Activated CD4-positive, alpha-beta T cell treated with anti-CD3 and anti-CD28 coated beads, Interleukin-2, Interleukin-4, amounts not matched to agents 100 ng/mL and 50 ng/mL, durations not matched to agents 16 hours and 8 hours (primary cell): ENCODE measurements around the gene CADPS.

ENCODE experiments used
- DNase-seq: peaks from one replicate; pipeline ENCODE4 v3.0.0-alpha.2; 2020; ENCODE audit warnings: low spot score

The CADPS gene

DNA sequence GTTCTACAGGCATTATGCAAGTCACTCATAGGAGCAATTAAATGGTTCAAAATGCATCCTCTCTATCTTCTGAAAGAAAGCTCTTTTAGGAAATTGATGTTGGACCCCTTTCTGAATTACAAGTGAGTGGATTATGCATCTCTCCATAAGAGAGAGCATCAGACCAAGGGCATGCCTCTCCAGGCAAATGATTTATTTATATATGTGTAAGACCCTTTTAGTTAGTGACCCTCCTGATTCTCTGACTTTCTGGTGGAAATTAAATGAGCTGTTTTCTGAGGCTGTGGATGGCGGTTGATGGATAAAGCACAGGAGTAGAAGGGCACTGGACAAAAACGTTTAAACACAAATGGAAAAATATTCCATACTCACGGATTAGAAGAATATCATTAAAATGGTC lies 62.6 kb downstream of the CADPS start:
- DNase-seq = no peak

GRCh38 chr3:62811119-62811518 lies 64.1 kb downstream of the CADPS start:
- DNase-seq = no peak

DNA sequence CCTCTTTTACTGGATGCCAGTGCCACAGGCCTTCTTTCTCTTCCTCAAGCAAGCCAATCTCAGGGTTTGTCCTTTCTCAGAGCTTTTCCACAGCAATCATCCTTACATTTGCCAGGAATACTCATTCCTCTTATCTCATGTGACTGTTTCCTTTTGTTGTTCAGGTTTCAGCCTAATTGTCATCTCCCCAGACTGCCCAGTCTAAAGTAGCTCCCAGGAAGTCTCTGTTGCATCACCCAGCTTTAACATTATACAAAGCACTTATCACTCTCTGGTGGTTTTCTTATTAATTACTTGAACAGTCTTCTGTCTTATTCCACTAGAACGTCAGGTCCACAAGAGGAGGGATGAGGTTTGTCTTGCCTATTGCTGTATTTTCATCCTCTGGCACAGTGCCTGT lies 65.8 kb downstream of the CADPS start:
- no peak for DNase-seq

DNA sequence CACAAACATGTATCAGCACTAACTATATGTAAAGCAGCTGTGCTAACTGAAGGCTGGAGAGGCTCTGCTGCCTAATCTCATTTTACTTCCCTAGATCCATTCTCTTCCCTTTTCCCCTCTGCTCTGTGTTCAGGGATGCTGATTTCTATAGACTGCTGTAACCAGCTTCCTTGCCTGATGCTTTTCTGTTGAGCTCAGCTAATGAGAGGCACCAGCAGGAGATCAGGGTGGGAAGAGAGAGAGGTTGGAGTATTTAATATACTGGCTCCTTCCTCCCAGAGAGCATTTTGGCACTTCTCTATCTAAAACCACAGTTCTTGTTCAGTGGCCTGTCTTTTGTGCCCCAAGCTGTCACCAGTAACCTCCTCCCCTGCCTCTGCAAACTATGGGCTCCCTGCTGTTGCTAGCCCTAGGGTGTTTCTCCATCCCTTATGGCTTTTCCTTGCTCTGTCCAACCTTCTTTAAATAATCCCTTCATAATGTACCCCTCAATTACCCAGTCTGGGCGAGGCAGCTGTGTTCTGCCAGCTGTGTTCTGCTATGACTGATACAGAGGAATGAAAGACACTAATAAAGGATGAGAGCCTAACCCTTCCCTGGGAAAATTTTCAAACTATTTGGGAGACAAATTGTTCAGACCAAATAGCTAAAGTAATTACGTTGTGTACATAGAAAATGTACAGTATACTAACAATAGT lies 69.5 kb downstream of the CADPS start:
- no peak for DNase-seq

DNA sequence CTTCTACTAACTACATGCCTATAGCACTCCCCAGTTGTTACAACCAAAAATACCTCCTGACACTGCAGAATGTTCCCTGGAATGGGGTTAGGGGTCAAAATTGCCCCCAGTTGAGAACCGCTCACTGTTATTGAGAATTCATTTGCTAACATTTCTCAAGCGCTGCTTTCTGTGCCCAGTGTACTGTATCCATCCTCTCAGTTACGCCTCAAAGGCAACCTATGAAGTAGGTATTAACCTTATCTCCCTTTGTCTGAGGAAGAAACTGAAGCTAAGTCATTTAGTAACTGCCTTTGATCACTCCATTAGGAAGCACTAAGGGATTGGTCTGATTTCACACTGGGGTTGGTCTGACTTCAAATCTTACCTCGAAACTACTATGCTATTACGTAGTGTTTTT lies 70.1 kb downstream of the CADPS start:
- DNase-seq = no peak

DNA sequence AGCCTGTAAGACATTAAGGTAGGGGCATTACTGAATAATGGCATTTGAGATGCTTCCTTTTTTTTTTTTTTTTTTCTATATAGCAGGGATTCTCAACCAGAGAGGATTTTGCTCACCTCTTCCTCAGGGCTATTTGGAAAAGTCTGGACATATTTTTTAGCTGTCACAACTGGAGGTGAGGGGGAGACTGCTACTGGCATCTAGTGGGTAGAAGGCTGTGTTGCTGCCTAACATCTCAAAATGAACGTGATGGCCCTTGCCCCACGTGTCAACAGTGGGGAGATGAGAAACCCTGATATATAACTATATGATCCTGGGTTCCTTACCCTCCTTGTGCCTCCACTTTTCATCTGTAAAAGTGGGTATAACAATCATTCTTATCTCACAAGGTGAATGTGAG lies 71.9 kb downstream of the CADPS start:
- DNase-seq = no peak

GRCh38 chr3:62798000-62798399 lies 77.2 kb downstream of the CADPS start:
- no peak for DNase-seq

GRCh38 chr3:62797132-62797531 lies 78.1 kb downstream of the CADPS start:
- no peak for DNase-seq

- no peak for DNase-seq
These were observed 79.1 kb downstream of the CADPS start for GRCh38 chr3:62795978-62796657.

DNA sequence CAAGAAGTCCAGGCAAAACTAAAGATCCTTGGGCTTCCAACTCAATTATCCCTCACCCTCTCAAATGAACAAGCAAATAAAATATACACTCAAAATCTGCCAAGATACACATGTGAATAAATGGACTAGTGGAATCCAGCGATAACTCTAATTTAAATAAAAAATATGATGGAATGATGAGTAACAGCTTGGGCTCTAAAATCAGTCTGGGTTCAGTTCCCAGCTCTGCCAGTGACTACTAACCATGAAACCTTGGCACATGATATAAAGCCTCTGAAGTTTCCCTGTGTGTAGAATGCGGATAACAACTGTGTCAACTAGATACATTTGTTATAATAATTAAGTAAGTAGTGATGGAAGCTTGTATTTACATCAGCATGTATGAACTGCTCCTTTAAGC lies 81.3 kb downstream of the CADPS start:
- DNase-seq = no peak

DNA sequence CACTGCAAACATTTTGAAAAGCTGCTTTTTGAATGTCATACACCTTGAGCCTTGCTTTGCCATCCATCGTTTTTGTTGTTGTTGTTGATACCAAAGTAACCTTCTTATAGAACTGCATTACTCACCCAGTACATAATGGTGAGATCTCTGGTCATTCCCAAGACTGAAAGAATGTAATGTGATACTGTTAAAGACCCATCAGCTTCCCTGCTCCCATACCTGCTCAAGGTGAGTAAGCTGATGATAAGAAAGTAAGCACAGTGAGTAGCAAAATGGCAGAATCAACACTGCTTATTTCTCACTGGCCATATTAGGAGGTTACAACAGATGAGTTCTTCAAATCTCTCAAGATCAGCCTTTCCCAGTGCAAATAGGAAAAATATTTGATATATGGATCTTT lies 89.8 kb downstream of the CADPS start:
- DNase-seq = no peak

GRCh38 chr3:62781121-62781520 lies 94.1 kb downstream of the CADPS start:
- DNase-seq = no peak

- no peak for DNase-seq
These were observed 97.5 kb downstream of the CADPS start for GRCh38 chr3:62777674-62778073.

- DNase-seq = no peak
These were observed 98.1 kb downstream of the CADPS start for GRCh38 chr3:62777130-62777529.

DNA sequence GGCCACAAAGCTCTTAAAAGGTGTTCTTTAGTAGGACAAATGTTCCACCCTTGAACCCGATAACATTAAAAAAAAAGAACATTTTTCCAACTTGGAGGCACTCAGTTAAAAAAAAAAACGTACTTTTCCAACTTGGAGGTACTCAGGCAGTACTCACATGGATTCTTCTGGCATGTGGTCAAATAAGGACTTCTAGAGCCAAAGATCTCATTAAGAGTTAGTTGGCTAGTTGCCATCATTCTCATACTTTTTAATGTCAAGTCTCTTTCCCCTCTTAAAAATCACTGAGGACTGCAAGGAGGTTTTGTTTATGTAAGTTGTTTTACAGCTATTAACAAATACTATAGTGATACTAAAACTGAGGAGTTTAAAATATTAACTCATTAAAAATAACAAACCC lies 101.0 kb downstream of the CADPS start:
- DNase-seq = no peak

DNA sequence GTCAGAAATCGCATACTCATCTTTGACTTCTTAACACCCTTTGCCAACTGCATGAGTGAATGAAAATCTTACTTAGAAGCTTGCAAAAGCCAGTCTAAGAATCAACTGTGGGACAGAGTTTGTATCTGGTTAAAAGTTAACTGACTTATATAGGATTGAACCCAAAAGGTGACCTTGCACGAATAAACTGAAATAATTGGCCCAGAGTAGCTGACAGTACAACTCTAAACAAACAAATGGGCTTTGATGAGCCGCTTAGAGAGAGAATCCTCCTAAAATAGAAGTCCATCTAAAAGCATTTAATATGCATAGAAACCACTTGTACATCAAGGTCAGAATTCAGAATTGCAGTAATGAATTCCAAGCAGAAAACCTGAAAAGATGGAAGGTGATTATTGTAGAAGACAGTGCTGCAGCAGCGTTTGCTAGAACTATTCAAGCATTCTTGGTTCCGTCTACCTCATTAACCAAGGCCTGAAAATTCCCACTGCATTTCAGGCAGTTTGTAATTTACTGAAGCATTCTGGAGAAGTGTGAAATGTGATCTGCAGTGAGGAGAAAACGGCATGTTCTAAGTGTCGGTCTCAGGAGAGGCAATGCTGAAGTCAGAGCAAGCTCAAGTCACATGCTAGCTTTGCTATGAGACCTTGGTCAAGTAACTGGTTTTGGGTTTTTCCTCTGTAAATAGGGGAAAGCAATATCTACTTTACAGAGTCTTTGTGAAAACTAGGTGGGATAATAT lies 103.7 kb downstream of the CADPS start:
- no peak for DNase-seq

DNA sequence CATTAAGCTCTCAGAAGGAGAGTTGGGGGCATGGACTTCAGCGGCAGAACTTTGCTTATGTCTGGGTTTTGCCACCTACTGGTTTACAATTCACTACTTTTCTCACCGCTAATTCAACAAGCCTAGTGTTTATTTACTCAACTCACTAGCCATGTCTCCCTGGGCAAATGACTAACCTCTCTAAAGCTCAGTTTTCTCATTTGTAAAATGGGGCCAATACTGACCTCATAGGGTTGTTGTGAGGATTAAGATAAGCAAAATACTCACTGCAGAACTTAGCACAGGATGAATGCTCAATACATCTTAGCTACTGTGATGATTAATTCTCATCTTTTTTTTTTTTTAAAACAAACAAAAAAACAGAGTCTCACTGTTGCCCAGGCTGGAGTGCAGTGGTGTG lies 106.3 kb downstream of the CADPS start:
- DNase-seq = no peak

- no peak for DNase-seq
These were observed 113.5 kb downstream of the CADPS start for GRCh38 chr3:62761711-62762110.

DNA sequence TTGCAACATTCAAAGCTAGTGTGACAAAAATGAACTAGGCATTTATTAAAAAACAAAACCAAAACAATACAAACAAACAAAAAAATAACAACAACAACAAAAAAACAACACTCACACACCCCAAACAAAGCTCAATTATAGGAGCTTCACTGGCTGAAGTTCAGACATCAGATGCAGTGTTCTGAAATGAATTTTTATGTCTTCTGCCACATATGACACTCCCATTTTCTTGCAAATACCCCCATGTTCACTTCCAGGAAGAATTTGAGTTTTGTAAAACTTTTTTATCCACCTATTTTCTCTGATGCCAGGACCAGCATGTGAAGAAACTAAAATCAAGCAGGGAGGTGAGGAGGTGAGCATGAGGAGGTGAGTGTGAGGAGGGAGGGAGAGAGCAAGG lies 113.9 kb downstream of the CADPS start:
- DNase-seq = no peak

DNA sequence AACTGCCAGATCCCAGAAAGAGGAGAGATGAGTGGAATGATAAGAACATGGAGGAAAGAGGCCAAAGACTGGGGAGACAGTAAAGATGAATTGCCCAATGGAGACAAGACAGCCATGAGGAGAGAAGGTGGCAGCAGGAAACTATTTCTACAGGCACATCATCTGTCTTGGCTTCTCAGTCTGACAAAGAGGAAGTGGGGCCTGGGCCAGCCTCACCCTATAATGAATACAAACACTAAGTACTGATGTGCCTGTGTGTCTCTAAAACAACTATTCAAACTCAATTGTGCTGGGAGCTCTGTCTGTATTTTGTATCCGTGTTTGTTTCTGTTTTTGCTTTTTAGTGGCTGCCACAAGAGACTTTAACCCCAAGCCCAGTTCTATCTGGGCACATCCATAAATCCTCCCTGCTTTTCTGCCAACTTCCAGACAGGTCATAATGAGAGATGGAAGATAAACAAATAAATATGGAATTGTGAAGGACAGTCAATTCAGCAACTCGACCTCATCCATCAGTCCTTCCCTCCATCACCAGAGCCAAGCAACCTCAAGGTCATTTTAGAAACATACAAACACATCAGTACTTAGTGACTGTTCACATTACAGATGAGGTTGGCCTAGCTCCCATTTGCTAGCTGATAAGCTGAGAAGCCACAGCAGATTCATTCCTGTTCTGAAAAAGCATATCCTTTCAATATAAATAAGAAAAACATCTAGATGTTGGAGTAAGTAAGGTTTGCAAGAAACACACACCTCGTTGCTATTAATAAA lies 116.7 kb downstream of the CADPS start:
- no peak for DNase-seq

DNA sequence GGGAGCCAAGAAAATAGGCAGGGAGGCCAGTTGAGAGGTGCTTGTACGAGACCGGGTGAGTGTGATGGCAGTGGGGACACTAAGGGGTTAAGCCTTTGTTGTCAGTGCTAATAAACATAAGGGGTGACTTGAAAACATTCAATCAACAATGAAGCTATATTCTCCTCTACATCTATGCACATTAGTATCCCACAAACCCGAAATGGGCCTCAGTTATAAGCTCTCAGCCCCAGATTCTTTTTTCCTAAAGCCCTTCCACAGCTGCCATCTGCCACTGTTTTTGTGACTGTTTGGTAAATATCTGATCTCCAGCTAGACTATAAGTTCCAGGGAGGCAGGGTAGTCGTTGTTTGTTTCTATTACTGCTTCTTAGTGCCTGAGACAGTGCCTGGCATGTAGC lies 118.2 kb downstream of the CADPS start:
- no peak for DNase-seq

- DNase-seq = no peak
These were observed 119.9 kb downstream of the CADPS start for GRCh38 chr3:62755285-62755684.

- DNase-seq = no peak
These were observed 125.6 kb downstream of the CADPS start for GRCh38 chr3:62749657-62750056.
